GM19467 (cell line): Measurements from ENCODE around the gene PRKAA2.

Source experiments
- ATAC-seq: cut with Tn5 transposase; IDR thresholded peaks from one replicate; pipeline ENCODE4 v1.9.1; 2021; ENCODE audit warnings: mild to moderate bottlenecking, moderate library complexity; ENCODE audit not compliant: unreplicated experiment

The PRKAA2 gene

DNA sequence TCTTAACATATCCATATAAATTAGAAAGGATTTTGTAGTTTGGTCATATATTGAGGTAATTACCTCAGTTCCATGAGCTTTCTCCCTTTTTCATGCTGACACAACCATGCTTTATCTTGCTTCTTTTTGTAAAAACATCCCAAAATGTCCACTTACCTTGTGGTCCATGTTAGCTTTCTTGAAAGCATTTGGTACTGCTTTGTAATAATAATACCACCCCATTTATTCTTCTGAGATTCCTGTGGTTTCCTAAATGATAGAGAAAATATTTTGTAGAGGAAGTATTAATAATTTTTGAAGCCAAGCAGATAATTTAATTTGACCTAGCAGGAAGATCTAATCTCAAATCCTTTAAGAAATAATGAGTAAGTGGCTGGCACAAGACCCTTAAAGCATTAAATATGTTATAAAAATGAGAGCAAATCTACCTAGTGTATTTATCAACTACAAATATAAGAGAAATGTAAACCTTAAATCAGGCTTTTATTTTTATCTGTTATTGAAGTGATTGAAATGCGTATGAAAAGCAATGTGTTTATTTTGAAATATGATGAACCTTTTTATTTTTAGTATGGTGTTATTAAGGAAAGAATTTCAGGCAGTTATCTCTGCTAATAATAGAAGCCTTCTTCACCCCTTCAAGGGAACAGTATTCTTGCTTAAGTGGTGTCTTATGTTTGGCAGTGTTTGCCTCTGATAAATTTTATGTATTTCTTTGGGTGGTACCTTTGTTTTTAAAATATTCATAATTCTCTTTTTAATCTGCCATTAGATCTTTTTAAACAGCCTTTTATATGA lies 9.2 kb downstream of the PRKAA2 start:
- ATAC-seq, result no peak

DNA sequence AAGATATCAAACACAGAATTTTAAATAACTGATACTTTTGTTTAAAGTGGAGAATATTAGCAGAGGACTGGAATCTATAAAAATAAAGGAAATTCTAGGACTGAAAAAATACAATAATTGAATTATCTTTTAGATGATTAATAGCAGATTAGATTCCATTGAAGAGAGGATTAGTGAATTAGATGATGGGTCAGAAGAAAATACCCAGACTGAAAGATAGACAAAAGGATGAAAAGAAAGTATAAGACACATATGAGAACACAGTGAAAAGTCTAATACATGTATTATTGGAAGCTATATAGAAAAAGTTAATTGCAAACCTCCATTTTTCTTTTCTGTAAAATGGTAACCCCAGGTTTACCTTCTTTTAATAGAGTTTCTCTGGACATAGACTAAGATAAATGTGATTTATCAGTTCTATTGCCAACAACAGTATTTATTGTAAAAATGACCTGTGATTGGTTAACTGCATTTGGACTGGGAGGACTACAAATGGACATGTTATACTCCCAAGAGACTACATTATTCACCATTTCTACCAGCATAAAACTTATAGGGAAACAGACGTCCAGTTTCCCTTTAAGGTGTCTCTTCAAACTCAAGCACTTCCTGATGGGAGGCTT lies 11.0 kb downstream of the PRKAA2 start:
- ATAC-seq, result no peak

DNA sequence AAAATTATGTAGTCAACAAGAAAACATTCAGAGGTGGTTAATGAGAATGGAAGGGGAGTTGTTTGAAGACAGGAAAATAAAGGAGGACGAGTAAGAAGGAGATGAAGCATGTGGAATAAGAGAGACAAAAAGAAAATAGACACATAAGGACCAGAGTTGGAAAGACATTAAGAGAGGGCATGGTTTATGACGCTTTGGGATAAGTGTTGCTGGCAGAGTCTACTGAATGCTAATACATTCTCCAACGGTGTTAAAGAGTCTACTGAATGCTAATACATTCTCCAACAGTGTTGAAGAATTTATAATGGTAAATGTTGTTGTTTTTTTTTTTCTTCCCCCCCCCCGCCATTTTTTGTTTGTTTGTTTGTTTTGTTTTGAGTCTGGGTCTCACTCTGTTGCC lies 13.1 kb downstream of the PRKAA2 start:
- no peak for ATAC-seq

DNA sequence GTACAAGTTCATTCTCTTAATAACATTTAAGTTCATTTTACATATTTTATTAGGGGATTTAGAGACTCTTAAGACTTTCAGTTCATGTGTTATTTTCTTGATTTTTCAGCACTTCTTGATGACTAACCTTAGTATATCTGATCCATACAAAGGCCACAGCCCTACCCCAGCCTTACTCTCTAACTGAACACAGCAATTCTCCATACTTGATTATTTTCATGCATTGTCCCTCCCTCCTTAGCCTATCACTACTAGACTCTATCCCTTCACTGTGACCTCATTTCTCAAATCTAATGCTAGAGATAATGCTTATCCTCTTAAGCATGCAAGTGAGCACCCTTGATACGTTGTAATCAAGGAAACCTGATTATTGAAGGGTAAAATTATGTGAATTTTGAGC lies 15.2 kb downstream of the PRKAA2 start:
- ATAC-seq, result no peak

DNA sequence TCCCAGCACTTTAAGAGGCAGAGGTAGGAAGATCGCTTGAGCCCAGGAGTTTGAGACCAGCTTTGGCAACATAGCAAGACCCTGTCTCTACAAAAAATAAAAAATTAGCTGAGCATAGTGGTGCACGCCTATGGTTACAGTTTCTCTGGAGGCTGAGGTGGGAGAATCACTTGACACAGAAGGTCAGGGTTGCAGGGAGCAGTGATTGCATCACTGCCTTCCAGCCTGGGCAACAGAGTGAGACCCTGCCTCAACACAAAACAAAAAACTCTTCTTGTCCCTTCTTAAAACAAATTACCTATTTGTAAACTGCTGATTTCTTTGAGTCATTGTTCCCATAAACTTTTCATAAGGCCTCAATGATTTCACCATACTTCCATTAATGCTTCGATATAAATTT lies 18.7 kb downstream of the PRKAA2 start:
- no peak for ATAC-seq

DNA sequence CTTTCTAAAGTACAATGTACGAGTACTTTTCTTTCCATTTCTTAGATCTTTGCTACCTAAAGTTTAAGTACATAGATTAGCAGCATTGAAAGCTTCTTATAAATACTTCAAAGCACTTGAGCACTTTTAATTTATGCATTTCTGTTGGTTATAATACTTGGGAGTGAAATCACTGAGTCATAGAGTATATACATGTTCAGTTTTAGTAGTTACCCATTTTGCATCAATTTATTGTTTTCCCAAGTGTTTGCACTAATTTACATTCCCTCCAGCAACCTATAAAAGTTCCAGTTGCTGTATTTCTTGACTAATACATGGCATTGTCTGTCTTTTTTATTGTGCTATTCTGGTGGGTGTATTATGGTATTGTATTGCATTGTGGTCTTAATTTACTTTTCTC lies 20.3 kb downstream of the PRKAA2 start:
- no peak for ATAC-seq

DNA sequence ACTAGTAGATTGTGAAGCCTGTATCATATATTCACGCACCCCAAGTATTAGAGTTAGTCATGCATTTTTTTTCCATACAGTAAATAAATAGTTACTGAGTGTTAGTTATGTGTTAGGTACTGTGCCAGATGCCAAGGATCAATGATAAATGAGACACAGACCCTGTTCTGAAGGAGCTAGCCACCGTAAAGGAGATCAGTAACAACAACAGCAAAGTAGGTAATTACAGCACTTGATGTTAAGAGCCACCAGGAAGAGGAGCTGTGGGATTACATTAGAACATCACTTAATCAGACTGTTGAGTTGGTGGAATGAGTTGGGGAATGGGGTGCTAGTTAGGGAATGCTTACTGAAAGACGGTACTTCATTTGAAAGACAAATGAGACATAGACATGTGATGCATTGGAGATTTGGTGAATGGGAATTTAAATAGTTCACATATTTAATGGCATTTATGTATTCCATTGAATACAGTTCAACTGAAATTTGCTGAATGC lies 21.0 kb downstream of the PRKAA2 start:
- no peak for ATAC-seq

DNA sequence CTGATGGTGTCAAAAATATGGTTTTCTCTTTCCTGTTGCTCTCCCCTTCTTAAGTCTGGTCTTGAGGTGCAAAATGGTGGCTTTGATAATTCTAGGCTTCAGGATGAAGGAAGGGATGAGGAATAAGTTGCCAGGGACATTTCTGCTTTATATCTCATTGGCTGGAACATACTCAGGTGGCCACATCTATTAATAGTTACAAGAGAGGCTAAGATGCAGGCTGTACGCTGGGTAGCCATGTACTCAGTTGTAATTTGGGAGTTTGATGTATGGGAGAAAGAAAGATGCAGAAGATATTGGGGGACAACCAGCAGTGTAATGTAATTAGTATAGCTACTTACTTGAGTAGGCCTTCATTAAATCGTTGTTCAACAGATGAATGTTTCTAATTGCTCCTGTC lies 25.2 kb downstream of the PRKAA2 start:
- ATAC-seq, result no peak

DNA sequence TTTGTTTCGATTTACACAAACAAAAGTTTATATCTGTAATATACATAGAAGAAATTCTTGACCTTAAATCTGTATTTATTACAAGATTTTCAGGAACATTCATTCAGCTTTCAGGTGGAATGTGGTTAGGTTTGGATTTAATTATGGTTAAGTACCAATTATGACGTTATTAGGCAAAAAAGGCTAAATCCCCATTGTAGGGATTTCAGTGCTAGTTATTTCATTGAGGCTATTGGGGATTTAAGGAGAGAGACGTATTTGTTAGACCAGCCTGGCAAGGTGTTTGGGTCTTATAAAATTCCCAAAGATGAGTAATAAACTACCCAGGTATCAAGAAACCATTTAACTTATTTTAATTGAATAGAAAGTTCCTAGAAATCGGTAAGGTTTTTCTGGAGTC lies 26.0 kb downstream of the PRKAA2 start:
- ATAC-seq, result no peak

DNA sequence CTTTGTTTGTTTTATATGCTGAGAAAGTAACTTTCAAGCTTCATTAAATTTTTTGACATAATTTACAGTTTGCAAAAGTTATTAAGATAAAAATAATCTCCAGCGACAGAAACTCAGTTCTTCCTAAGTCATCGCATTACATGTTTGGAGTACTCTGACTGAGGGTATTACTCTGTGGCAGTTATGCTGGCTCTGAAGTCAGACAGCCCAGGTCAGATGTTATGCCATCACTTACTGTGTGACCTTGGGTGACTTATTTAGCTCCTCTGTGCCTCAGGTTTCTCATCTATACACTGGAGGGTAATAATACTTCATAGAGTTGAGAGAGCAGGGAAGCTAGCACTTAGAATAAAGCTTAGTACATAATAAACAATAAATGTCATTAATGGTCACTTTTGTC lies 26.4 kb downstream of the PRKAA2 start:
- no peak for ATAC-seq

DNA sequence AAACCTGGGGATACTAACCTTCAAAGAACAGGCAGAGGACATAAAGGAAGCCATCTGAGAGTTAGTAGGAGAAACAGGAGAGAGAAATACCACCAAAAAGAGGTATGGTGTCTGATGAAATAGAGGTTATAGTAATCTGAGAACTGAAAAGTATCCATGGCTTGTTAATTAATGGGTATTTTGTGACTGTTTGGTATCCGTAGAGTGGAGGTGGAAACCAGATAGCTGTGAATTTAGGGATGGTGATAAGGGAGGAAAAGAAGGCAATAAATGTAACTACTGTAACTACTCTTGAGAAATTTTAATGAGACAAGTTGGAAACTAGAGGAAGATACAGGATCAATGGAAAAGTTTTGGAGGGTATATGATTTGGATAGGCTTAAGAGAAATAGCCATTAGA lies 27.5 kb downstream of the PRKAA2 start:
- no peak for ATAC-seq

DNA sequence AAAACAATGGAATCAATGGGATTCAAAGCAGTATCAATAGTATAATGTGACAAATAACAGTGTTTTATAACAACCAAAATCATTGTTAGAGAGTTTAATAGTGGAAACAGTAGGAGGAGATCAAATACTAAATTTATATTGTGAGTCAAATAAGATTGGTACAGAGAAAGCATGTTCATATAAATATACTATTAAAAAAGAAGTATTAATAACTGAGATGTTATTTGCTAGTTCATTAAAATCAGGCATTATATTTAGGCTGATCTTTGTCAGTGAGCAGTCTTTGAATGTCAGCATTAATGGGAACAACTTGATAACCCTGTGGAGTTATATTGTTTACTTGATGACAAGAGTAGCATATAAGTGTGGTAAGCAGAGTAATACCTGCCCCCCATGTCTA lies 30.6 kb downstream of the PRKAA2 start:
- no peak for ATAC-seq

DNA sequence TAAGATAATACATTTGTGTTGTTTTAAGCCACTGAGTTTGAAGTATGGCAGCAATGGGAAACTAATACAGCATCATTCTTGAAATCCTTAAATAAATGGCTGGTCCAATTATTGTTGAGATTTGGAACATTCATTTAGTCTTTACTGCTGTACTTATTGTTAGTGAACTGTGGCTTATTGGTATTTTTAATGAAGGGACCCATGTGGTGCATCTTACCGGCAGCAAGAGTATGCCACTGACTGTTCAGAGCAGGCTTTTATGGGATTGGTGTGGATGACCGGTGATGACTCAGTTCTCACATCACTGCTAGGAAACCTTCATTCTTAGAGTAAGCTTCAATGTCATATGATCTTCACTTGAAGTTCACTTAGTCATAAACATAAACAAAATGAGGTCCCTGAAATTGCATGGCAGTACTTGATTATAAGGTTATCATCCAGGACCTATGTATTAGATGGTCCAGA lies 31.5 kb downstream of the PRKAA2 start:
- ATAC-seq, result no peak

DNA sequence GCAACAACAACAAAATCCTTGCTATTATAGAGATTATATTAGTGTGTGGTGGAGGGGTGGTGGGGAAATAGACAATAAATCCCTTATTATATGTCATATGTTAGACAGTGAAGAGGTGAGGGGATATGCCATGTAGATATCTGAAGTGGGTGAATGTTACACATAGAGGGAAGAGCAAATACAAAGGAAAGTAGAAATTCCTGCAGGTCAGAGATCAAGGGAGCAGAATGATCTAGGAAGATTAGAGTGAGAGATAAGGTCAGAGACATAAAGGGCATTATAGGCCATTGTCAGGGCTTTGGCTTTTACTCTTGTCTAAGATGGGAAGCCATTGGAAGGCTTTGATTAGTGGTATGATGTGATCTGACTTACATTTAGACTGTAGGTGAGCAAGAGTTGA lies 38.5 kb downstream of the PRKAA2 start:
- ATAC-seq, result no peak

DNA sequence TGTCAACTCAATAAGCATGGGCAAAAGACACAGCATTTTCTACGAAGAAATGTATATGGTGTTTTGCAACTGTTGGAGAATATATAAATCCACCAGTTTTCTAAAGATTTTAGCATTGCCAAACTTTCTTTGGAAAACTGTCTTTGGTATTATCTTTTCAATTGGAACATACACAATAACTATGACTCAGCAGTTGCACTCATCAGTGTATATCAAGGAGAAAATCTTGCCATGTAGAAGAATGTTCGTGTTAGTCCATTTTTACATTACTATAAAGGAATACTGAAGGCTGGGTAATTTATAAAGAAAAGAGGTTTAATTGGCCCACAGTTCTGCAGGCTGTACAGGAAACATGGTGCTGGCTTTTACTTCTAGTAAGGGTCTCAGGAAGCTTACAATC lies 41.1 kb downstream of the PRKAA2 start:
- ATAC-seq, result no peak

DNA sequence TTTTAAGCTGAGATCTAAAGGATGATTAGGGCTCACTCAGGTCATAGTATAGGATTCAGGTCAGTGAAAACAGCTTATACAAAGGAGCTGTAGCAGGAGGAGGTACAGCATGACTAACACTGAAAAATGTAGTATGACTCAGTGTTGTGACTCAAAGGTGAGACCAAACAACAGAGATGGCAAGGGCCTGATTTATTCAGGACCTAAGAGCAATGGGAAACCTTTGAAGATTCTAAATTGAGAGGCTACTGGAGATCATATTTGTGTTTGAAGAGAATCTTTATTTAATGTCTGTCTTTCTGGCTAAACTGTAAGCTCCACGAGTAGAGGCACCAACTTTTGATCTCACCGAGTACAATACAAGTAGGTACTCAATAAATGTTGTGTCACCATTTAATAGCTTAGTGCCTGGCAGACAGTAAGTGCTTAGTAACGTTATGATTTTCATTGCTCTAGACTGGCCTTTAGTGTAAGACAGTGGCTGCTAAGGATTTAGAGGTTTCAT lies 43.5 kb downstream of the PRKAA2 start:
- ATAC-seq, result no peak

DNA sequence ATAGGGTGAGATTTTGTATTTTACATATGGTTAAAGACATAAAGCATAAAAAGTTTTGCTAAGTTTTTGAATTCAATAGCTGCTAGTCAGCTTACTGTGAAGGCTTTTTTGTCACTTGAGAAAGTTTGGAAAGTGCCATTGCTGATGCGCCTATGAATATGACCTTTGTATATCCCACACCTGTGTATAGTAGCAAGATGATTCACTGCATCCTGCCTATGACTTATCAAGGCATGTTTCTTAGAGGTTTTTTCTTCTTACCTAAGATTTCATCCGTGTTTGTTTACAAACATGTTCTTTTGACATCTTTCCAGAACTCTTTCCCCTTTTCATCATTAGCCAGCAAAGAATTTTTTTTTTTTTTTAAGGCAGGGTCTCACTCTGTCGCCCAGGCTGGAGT lies 51.5 kb downstream of the PRKAA2 start:
- no peak for ATAC-seq

DNA sequence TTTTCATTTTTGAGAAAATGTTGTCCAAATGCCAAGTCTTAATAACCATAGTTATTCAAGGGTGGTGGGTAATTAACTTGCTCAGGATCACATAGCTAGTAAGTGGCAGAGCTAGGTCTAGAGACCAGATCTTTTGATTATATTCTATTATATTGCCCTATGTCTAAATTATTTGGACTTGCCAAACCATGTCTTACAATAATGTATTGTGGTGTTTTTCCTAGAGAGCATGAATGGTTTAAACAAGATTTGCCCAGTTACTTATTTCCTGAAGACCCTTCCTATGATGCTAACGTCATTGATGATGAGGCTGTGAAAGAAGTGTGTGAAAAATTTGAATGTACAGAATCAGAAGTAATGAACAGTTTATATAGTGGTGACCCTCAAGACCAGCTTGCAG lies 58.6 kb downstream of the PRKAA2 start:
- no peak for ATAC-seq

DNA sequence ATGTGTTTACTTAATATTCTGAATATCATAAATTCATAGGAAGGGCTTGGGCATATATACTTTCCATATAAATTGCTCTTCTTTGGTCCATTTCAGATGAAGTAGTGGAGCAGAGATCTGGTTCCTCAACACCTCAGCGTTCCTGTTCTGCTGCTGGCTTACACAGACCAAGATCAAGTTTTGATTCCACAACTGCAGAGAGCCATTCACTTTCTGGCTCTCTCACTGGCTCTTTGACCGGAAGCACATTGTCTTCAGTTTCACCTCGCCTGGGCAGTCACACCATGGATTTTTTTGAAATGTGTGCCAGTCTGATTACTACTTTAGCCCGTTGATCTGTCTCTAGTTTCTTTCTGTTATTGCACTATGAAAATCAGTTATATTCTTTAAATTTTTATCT lies 62.3 kb downstream of the PRKAA2 start:
- ATAC-seq, result no peak

DNA sequence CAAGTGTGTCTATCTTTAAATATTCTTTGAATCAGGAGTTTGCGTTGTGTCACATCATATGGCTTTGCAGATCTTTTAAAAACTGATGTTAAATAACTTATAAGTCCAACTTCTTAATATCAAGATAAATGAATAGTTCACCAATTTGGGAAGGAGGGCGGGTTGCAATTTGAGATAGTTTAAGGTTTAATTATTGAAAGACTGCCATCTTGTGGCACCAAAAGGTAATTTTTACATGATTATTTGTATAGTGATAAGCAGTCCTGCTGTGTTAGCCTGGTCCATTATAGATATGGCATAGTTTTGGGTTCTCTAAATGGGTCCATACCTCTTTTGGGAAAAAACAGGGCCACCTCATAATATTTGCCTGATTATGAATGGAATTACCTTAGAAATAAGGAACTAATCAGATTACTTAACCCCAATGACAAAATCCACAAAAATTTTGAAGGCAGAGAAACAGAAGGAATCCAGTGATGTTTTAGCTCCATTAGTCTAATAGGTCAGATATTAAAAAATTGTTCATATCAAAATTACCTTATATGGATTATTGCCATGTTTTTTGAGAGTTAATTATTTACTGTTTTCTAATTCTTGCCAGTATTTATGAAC lies 64.3 kb downstream of the PRKAA2 start:
- ATAC-seq, result peak; percentile 67

DNA sequence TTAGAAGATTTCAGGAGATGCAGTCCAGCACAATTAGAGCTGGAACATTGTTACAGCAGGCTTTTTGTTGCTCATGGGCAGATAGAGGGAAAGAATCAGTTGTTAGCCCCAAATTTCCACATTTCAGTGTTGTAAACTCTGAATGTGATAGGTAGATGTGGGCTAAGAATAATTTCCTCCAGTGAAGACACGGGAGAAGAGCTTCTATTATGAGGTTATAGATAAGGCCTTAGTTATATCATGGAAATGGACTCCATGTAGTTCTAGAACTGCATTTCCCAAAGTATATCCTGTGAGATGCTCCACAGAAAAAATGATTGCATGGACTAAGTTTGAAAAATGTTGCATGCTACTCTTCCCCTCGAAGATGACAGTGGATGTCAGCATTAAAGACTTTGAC lies 64.9 kb downstream of the PRKAA2 start:
- ATAC-seq, result no peak

DNA sequence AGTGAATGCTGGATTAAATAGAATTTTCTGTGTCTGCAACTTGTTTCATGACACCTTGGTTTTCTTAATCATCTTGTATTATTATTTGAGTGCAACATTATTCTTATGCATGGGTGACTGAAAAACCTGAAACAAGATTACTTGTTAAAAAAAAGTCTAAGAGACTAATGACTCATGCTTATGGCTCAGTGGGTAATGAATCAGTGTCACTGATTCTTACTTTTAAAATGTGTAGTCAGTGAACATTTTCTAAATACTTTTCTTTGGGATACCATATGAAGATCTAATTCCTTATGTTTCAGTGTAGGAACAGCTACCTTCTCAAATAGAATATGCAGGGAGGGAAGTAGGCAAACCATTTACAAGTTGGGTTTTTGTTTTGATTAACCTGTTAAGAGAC lies 65.5 kb downstream of the PRKAA2 start:
- no peak for ATAC-seq
